HCT116 (cell line): Measurements from ENCODE around the gene RELL1. TPM values are rescaled to one million over a fixed set of nuclear protein-coding genes. Genes with fewer than 3 reads are reported as not detected.

ENCODE experiments used
- ATAC-seq: fragments of 200-7000 bp; cut with Tn5 transposase; 2 replicates; pipeline ENCODE4 v1.9.1; 2020; ENCODE audit warnings: mild to moderate bottlenecking, moderate library complexity
- BruUV-seq: library from RNA; stranded (reverse); fragments of 400-500 nt; replicated peaks from 2 replicates; lab custom pipeline; 2021; lab: Mats Ljungman, UMichigan
- CTCF ChIA-PET: fragments of 300-600 bp; sonication (Branson Sonifier 250); formaldehyde crosslinking; loops from one replicate; lab custom pipeline; 2021; ENCODE audit warnings: antibody characterized with exemption; lab: Charles Lee
- POLR2A ChIA-PET: fragments of 300-600, 350-600 bp; sonication (Branson Sonifier 250); formaldehyde crosslinking; loops from one replicate; lab custom pipeline; 2021; ENCODE audit warnings: antibody characterized with exemption; lab: Charles Lee
- RAD21 ChIA-PET, 2 experiments: fragments of 300-600 bp; sonication (Branson Sonifier 250); formaldehyde crosslinking; loops; one replicate each; lab custom pipeline; 2023; ENCODE audit warnings: low total read pairs in 2 of 2; ENCODE audit not compliant: uncharacterized antibody in 2 of 2, unreplicated experiment in 2 of 2, low non-redundant PET in 1 of 2; lab: Charles Lee
- DNase-seq: peaks from one replicate; pipeline ENCODE4 v3.0.0-alpha.2; 2010; ENCODE audit warnings: low read depth, low spot score
- H2AFZ ChIP-seq: fragments of 200-600 bp; shearing (Covaris generic), sonication (generic); 2 replicates; pipeline ENCODE4 v1.6.1; 2017; ENCODE audit warnings: low read depth, mixed run types, mixed read lengths, antibody characterized with exemption, low read length; ENCODE audit not compliant: poor library complexity, severe bottlenecking
- H3K27ac ChIP-seq: 2 replicates; pipeline ENCODE4 v1.5.1; 2012; ENCODE audit warnings: low read depth, low read length
- H3K27me3 ChIP-seq: fragments of 200-600 bp; sonication (generic); 2 replicates; pipeline ENCODE4 v1.6.1; 2016; ENCODE audit warnings: mixed run types, low read length, mixed read lengths; ENCODE audit not compliant: insufficient read depth
- H3K36me3 ChIP-seq, 2 experiments: fragments of 200-500 bp in 1 of 2; fragments of 200-600 bp in 1 of 2; sonication (Bioruptor generic) in 1 of 2; sonication (generic) in 1 of 2; 2 replicates each; pipeline versions ENCODE4 v1.5.1 to v1.6.1; 2014 to 2016; ENCODE audit warnings: low read length in 2 of 2, inconsistent platforms in 1 of 2, mixed read lengths in 1 of 2, mixed run types in 1 of 2; ENCODE audit not compliant: insufficient read depth in 2 of 2, control insufficient read depth in 1 of 2
- H3K4me1 ChIP-seq, 2 experiments: fragments of 200-600 bp in 1 of 2; sonication (generic) in 1 of 2; 2 replicates each; pipeline versions ENCODE4 v1.5.1 to v1.6.1; 2012 to 2017; ENCODE audit warnings: low read length in 2 of 2, inconsistent platforms in 1 of 2, mild to moderate bottlenecking in 1 of 2, mixed read lengths in 1 of 2, mixed run types in 1 of 2, moderate library complexity in 1 of 2; ENCODE audit not compliant: insufficient read depth in 2 of 2, control insufficient read depth in 1 of 2
- H3K4me2 ChIP-seq: fragments of 200-600 bp; sonication (generic); 2 replicates; pipeline ENCODE4 v1.6.1; 2017; ENCODE audit warnings: mixed run types, low read length, mixed read lengths
- H3K4me3 ChIP-seq, 2 experiments: fragments of 200-600 bp in 1 of 2; sonication (generic) in 1 of 2; replicated peaks in 1 of 2; 2 replicates each; pipeline ENCODE4 v1.5.1; 2011 to 2016; ENCODE audit warnings: low read length in 2 of 2, control low read depth in 1 of 2, low read depth in 1 of 2, mild to moderate bottlenecking in 1 of 2, mixed read lengths in 1 of 2, mixed run types in 1 of 2
- H3K79me2 ChIP-seq: fragments of 200-600 bp; sonication (generic); 2 replicates; pipeline ENCODE4 v1.6.1; 2017; ENCODE audit warnings: mild to moderate bottlenecking, mixed run types, low read length, moderate library complexity, mixed read lengths; ENCODE audit not compliant: insufficient read depth
- H3K9ac ChIP-seq: fragments of 200-600 bp; sonication (generic); 2 replicates; pipeline ENCODE4 v1.6.1; 2016; ENCODE audit warnings: low read length, mixed read lengths
- H3K9me2 ChIP-seq: fragments of 200-600 bp; sonication (generic), shearing (Covaris generic); 2 replicates; pipeline ENCODE4 v1.6.1; 2017; ENCODE audit warnings: mixed run types, mild to moderate bottlenecking, moderate library complexity; ENCODE audit not compliant: insufficient read depth
- H3K9me3 ChIP-seq, 2 experiments: fragments of 200-500 bp in 1 of 2; fragments of 200-600 bp in 1 of 2; sonication (Bioruptor generic) in 1 of 2; sonication (generic) in 1 of 2; 2 replicates each; pipeline ENCODE4 v1.6.1; 2014 to 2017; ENCODE audit warnings: low read length in 2 of 2, mixed read lengths in 2 of 2, inconsistent platforms in 1 of 2, low read depth in 1 of 2, mild to moderate bottlenecking in 1 of 2, mixed run types in 1 of 2, moderate library complexity in 1 of 2; ENCODE audit not compliant: control insufficient read depth in 1 of 2, insufficient read depth in 1 of 2
- H4K20me1 ChIP-seq: fragments of 200-600 bp; sonication (generic), shearing (Covaris generic); 2 replicates; pipeline ENCODE4 v1.6.1; 2017; ENCODE audit warnings: mixed run types, mild to moderate bottlenecking, moderate library complexity; ENCODE audit not compliant: insufficient read depth
- ATF3 ChIP-seq: IDR thresholded peaks from 2 replicates; pipeline ENCODE4 v1.6.1; 2012
- CEBPB ChIP-seq: IDR thresholded peaks from 2 replicates; pipeline ENCODE4 v1.6.1; 2012; ENCODE audit warnings: low read depth
- EGR1 ChIP-seq: IDR thresholded peaks from 2 replicates; pipeline ENCODE4 v1.6.1; 2012; ENCODE audit warnings: low read depth
- ELF1 ChIP-seq: IDR thresholded peaks from 2 replicates; pipeline ENCODE4 v1.6.1; 2012; ENCODE audit warnings: low read depth, borderline replicate concordance
- EZH2 ChIP-seq: fragments of 200-600 bp; sonication (generic); IDR thresholded peaks from 2 replicates; pipeline ENCODE4 v1.6.1; 2017; ENCODE audit warnings: antibody characterized with exemption, mixed run types
- FOSL1 ChIP-seq: IDR thresholded peaks from 2 replicates; pipeline ENCODE4 v1.6.1; 2012; ENCODE audit warnings: low read depth
- JUND ChIP-seq: IDR thresholded peaks from 2 replicates; pipeline ENCODE4 v1.6.1; 2012
- MAX ChIP-seq: IDR thresholded peaks from 2 replicates; pipeline ENCODE4 v1.6.1; 2012
- POLR2A ChIP-seq: IDR thresholded peaks from 2 replicates; pipeline ENCODE4 v1.7.0; 2011; ENCODE audit warnings: borderline replicate concordance; ENCODE audit not compliant: insufficient read depth, insufficient read length; ENCODE audit errors: extremely low read depth
- POLR2AphosphoS5 ChIP-seq: IDR thresholded peaks from 2 replicates; pipeline ENCODE4 v1.6.1; 2011; ENCODE audit warnings: mild to moderate bottlenecking, low read depth, low read length, moderate library complexity
- REST ChIP-seq: IDR thresholded peaks from 2 replicates; pipeline ENCODE4 v1.6.1; 2012; ENCODE audit warnings: low read depth
- SP1 ChIP-seq: IDR thresholded peaks from 2 replicates; pipeline ENCODE4 v1.6.1; 2012; ENCODE audit warnings: low read depth
- SRF ChIP-seq: IDR thresholded peaks from 2 replicates; pipeline ENCODE4 v1.6.1; 2012; ENCODE audit warnings: low read depth
- ZBTB33 ChIP-seq: IDR thresholded peaks from 2 replicates; pipeline ENCODE4 v1.6.1; 2011; ENCODE audit warnings: mild to moderate bottlenecking, low read length, moderate library complexity; ENCODE audit not compliant: insufficient replicate concordance; ENCODE audit errors: extremely low read depth
- ZNF274 ChIP-seq: fragments of 200-500 bp; sonication (Bioruptor generic); IDR thresholded peaks from 2 replicates; pipeline ENCODE4 v1.6.1; 2014; ENCODE audit warnings: mild to moderate bottlenecking, low read depth, low read length, inconsistent platforms
- intact Hi-C: fragments of 100-400 bp; cut with micrococcal nuclease; formaldehyde crosslinking; loops from 2 replicates; pipeline ENCODE4 v1.10.0; 2022
- total RNA-seq: library from RNA; stranded (reverse); gene quantifications from one replicate; pipeline ENCODE4 v1.2.1, GENCODE V29; 2021; ENCODE audit not compliant: unreplicated experiment

Gene RELL1
- total RNA-seq, 1 experiment from 2014 or later, result 30.2 TPM

- Histone ChIP-seq H3K27me3 (no peaks in the 10 kb centered on the region), H3K4me1 (peaks cover 17 to 34% of the 10 kb centered on the region in 2 experiments), H3K79me2 (no peaks in the 10 kb centered on the region), H3K9me2 (no peaks in the 10 kb centered on the region), H4K20me1 (no peaks in the 10 kb centered on the region), H3K36me3 (peaks cover 2 to 9% of the 10 kb centered on the region in 2 experiments; a peak in 1 of 4 replicates), H3K27ac (no peak overlapping the region), H3K4me3 (no peak overlapping the region), H2AFZ (no peak overlapping the region), H3K9ac (no peak overlapping the region), H3K4me2 (no peak overlapping the region), H3K9me3 (no peaks in the 10 kb centered on the region)
- ChIA-PET RAD21 (no interaction called here), POLR2A (no interaction called here), CTCF (no interaction called here)
- intact Hi-C loops, result loop anchor here (5.0 kb wide), 1 partner anchor 44 kb away; no protein-coding TSS in a partner anchor
- TF ChIP-seq POLR2A (no peak), POLR2AphosphoS5 (no peak), EZH2 (no peak), CEBPB (no peak), SP1 (no peak), EGR1 (no peak), SRF (no peak), ZNF274 (no peak), ELF1 (no peak), FOSL1 (no peak), JUND (no peak), ZBTB33 (no peak), MAX (no peak), REST (no peak), ATF3 (no peak)
- DNase-seq (no peak), ATAC-seq (no peak)
- no TSS peak for BruUV-seq
Measured at GRCh38 chr4:37646247-37646646, 39.9 kb downstream of the RELL1 start.
